Subcutaneous adipose tissue (tissue), 4 donors: Measurements from ENCODE around the gene LSP1. TPM values are rescaled to one million over a fixed set of nuclear protein-coding genes. Genes with fewer than 3 reads are reported as not detected.

Source experiments
- total RNA-seq, 4 donors: library from RNA; depleted of rRNA; stranded (reverse); fragments of >200 nt; gene quantifications; one replicate each; pipeline ENCODE4 v1.1.0, GENCODE V29; 2016
- TF ChIP-seq, protein P1 (sequence below): fragments of 450-650 bp; IDR thresholded peaks from one replicate; pipeline ENCODE4 v1.5.1; 2016; ENCODE audit warnings: low read depth, mild to moderate bottlenecking, control low read depth, antibody characterized with exemption, moderate library complexity

Gene LSP1
- total RNA-seq, 4 donors from 2014 or later, result 15.8 to 196 (median 73.4) TPM

DNA sequence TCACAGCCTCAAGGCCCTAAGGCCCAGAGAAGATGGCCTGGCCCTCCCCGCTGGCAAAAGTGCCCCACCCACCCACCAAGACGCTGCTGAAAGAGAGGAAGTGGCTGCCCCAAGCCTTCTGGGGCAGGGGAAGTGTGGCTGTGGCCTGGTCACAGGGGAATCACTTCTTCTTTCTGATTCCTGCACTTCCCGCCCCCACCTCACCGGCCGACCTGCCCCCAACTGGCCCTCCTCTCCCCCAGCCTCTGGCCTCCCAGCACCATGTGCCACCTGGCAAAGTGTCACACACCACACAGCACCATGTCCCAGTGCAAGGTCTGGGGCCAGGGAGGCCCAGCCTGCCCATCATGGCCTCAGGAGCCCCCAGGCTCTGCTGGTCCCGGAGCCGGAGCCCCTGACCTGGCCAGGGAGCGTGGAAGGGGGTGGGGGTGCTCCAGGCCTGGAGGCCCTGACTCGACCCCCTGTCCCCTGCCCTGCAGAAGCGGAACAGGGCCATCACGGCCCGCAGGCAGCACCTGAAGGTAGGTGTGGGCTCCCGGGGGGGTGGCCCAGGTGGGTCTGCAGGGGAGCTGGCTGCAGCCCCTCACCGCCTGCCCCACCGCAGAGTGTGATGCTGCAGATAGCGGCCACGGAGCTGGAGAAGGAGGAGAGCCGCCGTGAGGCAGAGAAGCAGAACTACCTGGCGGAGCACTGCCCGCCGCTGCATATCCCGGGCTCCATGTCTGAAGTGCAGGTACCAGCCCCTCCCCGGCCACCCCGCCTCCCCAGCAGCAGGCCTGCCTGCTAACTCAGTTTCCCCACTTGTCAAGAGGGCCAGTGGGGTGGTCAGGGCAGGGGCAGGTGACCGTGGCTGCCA is 12.7 kb upstream of the LSP1 start:
- TF ChIP-seq, protein P1, sequence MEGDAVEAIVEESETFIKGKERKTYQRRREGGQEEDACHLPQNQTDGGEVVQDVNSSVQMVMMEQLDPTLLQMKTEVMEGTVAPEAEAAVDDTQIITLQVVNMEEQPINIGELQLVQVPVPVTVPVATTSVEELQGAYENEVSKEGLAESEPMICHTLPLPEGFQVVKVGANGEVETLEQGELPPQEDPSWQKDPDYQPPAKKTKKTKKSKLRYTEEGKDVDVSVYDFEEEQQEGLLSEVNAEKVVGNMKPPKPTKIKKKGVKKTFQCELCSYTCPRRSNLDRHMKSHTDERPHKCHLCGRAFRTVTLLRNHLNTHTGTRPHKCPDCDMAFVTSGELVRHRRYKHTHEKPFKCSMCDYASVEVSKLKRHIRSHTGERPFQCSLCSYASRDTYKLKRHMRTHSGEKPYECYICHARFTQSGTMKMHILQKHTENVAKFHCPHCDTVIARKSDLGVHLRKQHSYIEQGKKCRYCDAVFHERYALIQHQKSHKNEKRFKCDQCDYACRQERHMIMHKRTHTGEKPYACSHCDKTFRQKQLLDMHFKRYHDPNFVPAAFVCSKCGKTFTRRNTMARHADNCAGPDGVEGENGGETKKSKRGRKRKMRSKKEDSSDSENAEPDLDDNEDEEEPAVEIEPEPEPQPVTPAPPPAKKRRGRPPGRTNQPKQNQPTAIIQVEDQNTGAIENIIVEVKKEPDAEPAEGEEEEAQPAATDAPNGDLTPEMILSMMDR, result no peak

DNA sequence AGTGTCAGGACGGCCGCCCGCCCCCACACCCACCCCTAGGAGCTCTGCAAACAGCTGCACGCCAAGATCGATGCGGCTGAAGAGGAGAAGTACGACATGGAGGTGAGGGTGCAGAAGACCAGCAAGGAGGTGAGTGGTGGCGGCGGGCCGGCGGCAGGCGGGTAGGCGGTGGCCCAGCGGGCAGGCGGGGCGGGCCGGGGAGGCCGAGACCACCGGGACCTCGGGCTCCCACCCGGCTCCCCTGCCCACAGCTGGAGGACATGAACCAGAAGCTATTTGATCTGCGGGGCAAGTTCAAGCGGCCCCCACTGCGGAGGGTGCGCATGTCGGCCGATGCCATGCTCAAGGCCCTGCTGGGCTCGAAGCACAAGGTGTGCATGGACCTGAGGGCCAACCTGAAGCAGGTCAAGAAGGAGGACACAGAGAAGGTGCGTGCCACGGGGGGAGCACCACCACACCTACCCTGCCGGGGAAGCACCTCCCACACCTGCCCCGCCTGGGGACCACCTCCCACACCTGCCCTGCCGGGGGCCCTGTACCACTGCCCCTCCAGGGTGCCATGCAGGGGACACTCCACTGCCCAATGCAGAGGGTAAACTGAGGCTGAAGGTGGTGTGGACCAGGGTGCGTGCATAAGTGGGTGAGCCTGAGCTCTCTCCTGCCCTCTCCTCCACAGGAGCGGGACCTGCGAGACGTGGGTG is 12.0 kb upstream of the LSP1 start:
- TF ChIP-seq, protein P1, result no peak

DNA sequence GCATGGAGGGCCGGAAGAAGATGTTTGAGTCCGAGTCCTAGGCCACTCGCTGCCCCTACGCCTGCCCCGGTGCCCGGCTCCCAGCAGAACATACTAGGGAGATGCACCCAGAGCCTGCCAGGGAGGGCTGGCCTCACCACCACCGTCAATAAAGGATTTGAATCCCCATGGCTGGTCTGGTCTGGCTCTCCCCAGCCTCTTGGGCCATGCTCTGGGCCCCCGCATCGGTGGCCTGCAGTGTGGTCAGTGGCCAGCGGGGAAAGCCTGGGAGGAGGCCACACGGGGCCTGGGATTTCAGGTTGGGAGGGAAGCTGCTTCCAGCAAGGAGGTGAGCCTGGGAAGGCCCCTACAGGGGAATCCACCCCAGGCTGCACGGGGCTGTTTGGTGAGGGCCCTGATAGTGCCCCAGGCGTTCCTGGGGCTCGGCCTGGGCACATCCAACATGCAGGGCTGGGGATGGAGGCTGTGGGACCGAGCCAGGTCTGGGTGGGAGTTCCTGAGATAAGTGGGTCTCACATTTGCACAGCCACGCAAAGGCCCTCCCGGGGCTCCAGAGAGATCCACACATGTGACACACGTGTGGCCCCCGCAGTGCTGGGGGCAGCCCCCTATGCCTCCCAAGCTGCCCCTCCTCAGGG is 11.3 kb upstream of the LSP1 start:
- TF ChIP-seq, protein P1, result no peak

DNA sequence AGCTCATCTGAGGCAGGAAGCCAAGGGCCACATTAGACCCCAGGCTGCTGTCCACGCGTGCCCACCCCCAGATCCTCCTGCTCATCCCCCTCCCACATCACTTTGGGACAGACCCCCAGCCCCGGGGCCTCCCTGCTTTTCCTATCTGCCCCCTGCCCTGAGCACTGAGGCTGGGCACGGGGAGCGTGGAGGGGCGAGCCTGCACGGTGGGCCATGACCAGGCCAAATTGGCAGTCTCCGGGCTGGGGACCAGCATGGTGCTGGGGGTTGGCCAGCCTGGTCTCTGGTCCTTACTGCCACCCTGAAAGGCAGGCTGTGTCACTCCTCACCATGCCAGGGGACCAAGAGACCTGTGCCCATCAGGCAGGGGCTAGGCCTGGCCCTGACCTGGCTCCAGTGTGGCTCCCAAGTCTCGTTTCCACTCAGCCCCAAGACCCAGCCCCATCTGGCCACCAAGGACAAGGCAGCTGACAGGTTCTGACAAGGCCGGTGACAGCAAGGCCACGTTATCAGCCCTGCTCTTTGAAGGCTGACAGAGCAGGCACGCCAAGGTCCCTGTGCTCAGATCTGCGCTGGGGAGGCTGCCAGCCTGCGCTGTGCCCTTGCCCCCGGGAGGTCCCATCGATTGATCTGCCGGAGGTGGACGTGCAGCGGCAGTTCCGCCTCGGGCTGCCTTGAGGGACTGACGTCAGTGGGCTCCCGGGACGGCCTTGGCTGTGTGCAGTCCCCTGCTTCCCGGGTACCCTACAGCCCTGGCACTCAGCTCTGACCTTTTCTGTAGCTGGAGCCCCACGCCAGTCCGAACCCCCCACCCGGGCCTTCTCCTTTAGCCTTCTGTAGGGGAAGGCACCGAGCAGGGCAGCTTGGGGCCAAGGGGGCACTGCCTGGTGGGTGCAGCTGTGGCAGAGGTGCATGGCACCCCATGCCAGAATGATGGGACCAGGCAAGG is 10.5 kb upstream of the LSP1 start:
- TF ChIP-seq, protein P1, result no peak

DNA sequence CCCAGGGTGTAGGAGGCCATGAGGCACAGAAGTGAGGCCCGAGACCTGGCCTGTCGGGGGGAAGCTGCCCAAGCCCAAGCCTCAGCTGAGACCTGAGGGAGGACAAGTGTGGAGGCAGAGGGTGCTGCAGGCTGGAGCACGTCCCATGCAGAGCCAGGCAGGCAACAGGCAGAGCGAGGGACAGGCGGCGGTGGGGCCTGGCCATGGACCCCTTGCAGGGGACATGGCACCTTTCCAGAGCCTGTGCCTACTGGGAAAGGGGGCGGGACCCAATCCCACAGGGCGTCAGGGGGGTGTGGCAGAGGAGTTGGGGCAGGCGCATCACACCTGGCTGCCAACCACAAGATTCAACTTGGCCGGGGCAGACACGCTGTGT is 9.8 kb upstream of the LSP1 start:
- TF ChIP-seq, protein P1, result no peak

DNA sequence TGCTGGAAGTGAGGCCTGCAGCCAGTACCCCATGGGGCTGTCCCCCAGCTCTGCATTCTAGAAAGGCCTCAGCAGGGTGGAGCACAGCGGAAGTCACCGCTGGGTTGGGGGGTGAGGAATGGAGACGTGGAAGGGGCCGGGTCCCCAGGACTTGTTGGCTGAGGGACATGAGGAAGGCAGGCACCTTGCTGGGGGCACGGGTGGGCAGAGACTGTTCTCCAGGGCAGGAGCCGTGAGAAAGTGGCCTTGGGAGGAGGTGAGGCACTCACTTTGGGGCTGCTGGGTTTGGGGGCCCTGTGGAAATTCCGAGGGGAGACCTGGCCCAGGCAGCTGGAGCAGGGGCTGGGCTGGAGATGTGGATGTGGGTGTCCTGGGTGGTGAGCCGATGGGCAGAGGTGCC is 9.1 kb upstream of the LSP1 start:
- TF ChIP-seq, protein P1, result no peak
